Loucy (cell line): ENCODE data around the gene BSND.

ENCODE experiments used
- EZH2phosphoT487 ChIP-seq: fragments of 200-600 bp; IDR thresholded peaks from 2 replicates; pipeline ENCODE4 v1.6.1; 2018; ENCODE audit warnings: antibody characterized with exemption, mild to moderate bottlenecking, moderate library complexity, borderline replicate concordance
- TF ChIP-seq, protein P1 (sequence below): fragments of 200-600 bp; sonication (generic); conservative IDR thresholded peaks from 2 replicates; pipeline ENCODE4 v1.5.1; 2014; ENCODE audit warnings: mild to moderate bottlenecking, antibody characterized with exemption, low read length

DNA sequence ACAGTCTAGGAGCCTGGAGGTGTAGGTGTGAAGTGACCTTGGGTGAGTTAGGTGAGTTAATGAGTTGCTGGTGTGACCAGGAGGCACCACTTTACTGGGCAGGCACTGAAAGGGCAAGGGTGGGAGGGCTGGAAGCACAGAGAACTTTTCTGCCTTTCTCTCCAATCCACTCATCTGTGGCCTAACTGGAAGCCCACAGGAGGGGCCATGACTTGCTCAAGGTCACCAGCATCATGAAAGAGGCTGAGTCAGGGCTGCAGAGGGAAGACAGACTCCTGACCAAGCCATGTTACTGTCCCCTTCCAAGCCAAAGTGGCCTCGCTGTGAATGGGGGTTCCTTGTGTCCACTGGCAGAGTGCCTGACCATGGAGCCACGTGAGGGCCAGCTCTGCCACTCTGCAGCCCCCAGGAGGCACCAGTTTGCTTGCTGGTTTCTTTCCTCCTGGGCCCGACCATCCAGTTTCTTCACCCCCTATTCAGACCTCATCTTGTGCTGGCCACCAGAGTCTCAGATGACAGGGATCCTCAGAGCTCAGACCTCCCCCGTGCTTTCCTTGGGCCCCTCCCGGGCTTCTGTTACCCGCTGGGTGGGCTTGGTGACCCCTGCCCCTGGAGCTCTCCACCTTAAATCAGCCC, 4.3 kb upstream of the BSND start:
- TF ChIP-seq, protein P1, sequence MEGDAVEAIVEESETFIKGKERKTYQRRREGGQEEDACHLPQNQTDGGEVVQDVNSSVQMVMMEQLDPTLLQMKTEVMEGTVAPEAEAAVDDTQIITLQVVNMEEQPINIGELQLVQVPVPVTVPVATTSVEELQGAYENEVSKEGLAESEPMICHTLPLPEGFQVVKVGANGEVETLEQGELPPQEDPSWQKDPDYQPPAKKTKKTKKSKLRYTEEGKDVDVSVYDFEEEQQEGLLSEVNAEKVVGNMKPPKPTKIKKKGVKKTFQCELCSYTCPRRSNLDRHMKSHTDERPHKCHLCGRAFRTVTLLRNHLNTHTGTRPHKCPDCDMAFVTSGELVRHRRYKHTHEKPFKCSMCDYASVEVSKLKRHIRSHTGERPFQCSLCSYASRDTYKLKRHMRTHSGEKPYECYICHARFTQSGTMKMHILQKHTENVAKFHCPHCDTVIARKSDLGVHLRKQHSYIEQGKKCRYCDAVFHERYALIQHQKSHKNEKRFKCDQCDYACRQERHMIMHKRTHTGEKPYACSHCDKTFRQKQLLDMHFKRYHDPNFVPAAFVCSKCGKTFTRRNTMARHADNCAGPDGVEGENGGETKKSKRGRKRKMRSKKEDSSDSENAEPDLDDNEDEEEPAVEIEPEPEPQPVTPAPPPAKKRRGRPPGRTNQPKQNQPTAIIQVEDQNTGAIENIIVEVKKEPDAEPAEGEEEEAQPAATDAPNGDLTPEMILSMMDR = no peak
- no peak for TF ChIP-seq EZH2phosphoT487
